ENCODE results near the gene SLC26A9. TPM values are rescaled to one million over a fixed set of nuclear protein-coding genes. Genes with fewer than 3 reads are reported as not detected.

SLC26A9 gene
- total RNA-seq, 1 donor from 2014 or later, result 2.9 TPM

DNA sequence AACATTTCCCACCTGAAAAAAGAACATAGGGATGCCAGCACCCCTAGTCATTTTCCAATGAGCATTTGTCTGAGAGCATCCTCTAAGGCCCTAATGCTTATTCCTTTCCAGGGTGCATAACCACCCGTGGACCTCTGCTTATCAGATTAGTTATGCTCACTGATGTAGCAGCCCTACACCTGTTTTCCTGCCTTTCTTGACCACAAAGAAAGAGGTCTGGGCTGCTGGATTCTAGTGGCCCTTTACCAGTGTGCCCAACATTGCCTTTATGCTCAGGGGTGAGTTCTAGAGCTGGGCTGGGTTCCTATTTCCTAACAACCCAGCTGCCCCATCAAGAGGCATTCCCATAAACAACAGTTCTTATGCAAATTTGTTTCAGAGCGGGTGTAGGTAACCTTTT lies 73.0 kb downstream of the SLC26A9 start:
- H3K27ac Mint-ChIP-seq, result no peak overlapping the region
- peaks cover 2% of the 10 kb centered on the region for H3K36me3 Mint-ChIP-seq (ENCODE audit: insufficient read depth)
- TF ChIP-seq, protein P1, sequence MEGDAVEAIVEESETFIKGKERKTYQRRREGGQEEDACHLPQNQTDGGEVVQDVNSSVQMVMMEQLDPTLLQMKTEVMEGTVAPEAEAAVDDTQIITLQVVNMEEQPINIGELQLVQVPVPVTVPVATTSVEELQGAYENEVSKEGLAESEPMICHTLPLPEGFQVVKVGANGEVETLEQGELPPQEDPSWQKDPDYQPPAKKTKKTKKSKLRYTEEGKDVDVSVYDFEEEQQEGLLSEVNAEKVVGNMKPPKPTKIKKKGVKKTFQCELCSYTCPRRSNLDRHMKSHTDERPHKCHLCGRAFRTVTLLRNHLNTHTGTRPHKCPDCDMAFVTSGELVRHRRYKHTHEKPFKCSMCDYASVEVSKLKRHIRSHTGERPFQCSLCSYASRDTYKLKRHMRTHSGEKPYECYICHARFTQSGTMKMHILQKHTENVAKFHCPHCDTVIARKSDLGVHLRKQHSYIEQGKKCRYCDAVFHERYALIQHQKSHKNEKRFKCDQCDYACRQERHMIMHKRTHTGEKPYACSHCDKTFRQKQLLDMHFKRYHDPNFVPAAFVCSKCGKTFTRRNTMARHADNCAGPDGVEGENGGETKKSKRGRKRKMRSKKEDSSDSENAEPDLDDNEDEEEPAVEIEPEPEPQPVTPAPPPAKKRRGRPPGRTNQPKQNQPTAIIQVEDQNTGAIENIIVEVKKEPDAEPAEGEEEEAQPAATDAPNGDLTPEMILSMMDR (IDR thresholded peaks at IDR 0.05; ENCODE audit: unreplicated experiment), result no peak
- H3K9me3 Mint-ChIP-seq (ENCODE audit: low read depth), result no peaks in the 10 kb centered on the region
- no peaks in the 10 kb centered on the region for H3K4me1 Mint-ChIP-seq (ENCODE audit: low read depth)
- DNase-seq (ENCODE audit: low spot score, unreplicated experiment), result no peak
- no peaks in the 10 kb centered on the region for H3K27me3 Mint-ChIP-seq
- no peak overlapping the region for H3K4me3 Mint-ChIP-seq (ENCODE audit: low read depth)

Other genes starting within 250 kb of the SLC26A9 start
- gene NUCKS1, start 193.3 kb downstream of the SLC26A9 start, total RNA-seq, result 222 and 245 TPM in 2 replicates
- gene RAB29, start 168.0 kb downstream of the SLC26A9 start, total RNA-seq, result 7.5 and 8.5 TPM in 2 replicates
- 16.8 and 18.7 TPM in 2 replicates for gene SLC41A1, start 130.3 kb downstream of the SLC26A9 start, total RNA-seq
- gene PM20D1, start 93.3 kb downstream of the SLC26A9 start, total RNA-seq, result not detected in 2 replicates
- gene RAB7B, start 59.9 kb upstream of the SLC26A9 start, total RNA-seq, result 0.13 TPM in 1 of 2 replicates, not detected in the other
- gene CTSE, start 80.4 kb upstream of the SLC26A9 start, total RNA-seq, result 5.6 and 8.4 TPM in 2 replicates
- gene RHEX, start 109.7 kb upstream of the SLC26A9 start, total RNA-seq, result not detected in 2 replicates
- 0.60 TPM in 1 of 2 replicates, not detected in the other for gene AVPR1B, start 173.9 kb upstream of the SLC26A9 start, total RNA-seq